CD4-positive, alpha-beta T cell treated with Interleukin-6 for 4 hours (primary cell): ENCODE data around the gene RGL3.
"Not testable (repeated sequence)": the region's sequence is repeated elsewhere in the genome, so short reads cannot be mapped to it uniquely, and the experiment has no call there.

Source experiments
- DNase-seq: peaks from one replicate; pipeline ENCODE4 v3.0.0-alpha.2; 2020; ENCODE audit warnings: mixed read lengths

The RGL3 gene

GRCh38 chr19:11448923-11449554 is 29.9 kb upstream of the RGL3 start:
- no peak for DNase-seq

- no peak for DNase-seq
Measured at GRCh38 chr19:11448410-11448809, 29.3 kb upstream of the RGL3 start.

- no peak for DNase-seq
Measured at GRCh38 chr19:11447347-11448262, 28.5 kb upstream of the RGL3 start.

- DNase-seq = peak; percentile 54
Measured at GRCh38 chr19:11446652-11447301, 27.7 kb upstream of the RGL3 start.

GRCh38 chr19:11446271-11446651 is 27.1 kb upstream of the RGL3 start:
- no peak for DNase-seq

- DNase-seq = no peak
Measured at GRCh38 chr19:11445141-11445540, 26.0 kb upstream of the RGL3 start.

- DNase-seq = no peak
Measured at GRCh38 chr19:11444059-11444458, 24.9 kb upstream of the RGL3 start.

GRCh38 chr19:11437955-11438354 is 18.8 kb upstream of the RGL3 start:
- DNase-seq = no peak

- no peak for DNase-seq
Measured at GRCh38 chr19:11435833-11436313, 16.8 kb upstream of the RGL3 start.

GRCh38 chr19:11435057-11435832 is 16.1 kb upstream of the RGL3 start, which contains the start of the genes ODAD3 and PRKCSH:
TSS of gene ODAD3 (minus strand) at chr19:11435121. CDS start at chr19:11435016, 105 bp downstream.
TSS of gene PRKCSH (plus strand) at chr19:11435635. CDS start at chr19:11436118, 483 bp downstream.
- DNase-seq = peak; percentile 99

- DNase-seq = no peak
Measured at GRCh38 chr19:11434703-11435056, 15.6 kb upstream of the RGL3 start.

GRCh38 chr19:11433526-11433925 is 14.4 kb upstream of the RGL3 start:
- not testable (repeated sequence) for DNase-seq

GRCh38 chr19:11426656-11427055 is 7.5 kb upstream of the RGL3 start:
- DNase-seq = no peak

GRCh38 chr19:11425719-11426457 is 6.8 kb upstream of the RGL3 start:
- no peak for DNase-seq

GRCh38 chr19:11423791-11424181 is 4.7 kb upstream of the RGL3 start:
- no peak for DNase-seq

- DNase-seq = no peak
Measured at GRCh38 chr19:11423164-11423790, 4.2 kb upstream of the RGL3 start.

- peak; percentile 66 for DNase-seq
Measured at GRCh38 chr19:11422163-11423065, 3.3 kb upstream of the RGL3 start.

- DNase-seq = peak; percentile 21
Measured at GRCh38 chr19:11421371-11422098, 2.4 kb upstream of the RGL3 start.
